Peyer's patch (tissue), 4 donors: ENCODE measurements around the gene AQP9. TPM values are rescaled to one million over a fixed set of nuclear protein-coding genes. Genes with fewer than 3 reads are reported as not detected.

Experiments used
- DNase-seq, 3 donors: peaks; one replicate each; pipeline ENCODE4 v3.0.0-alpha.2; 2017 to 2019
- H3K27ac ChIP-seq, 4 donors: fragments of 200-600 bp; sonication (generic); one replicate each; pipeline ENCODE4 v1.5.1; 2016 to 2019
- H3K27me3 ChIP-seq, 2 donors: fragments of 200-600 bp; sonication (generic); one replicate each; pipeline ENCODE4 v1.5.1; 2019
- H3K36me3 ChIP-seq, 3 donors: fragments of 200-600 bp; sonication (generic); one replicate each; pipeline ENCODE4 v1.5.1; 2016 to 2019
- H3K4me1 ChIP-seq, 4 donors: fragments of 200-600 bp; sonication (generic); one replicate each; pipeline ENCODE4 v1.5.1; 2016 to 2019
- H3K4me3 ChIP-seq, 4 donors: fragments of 200-600 bp; sonication (generic); 1 replicate in 3 of 4; 2 replicates in 1 of 4; pipeline ENCODE4 v1.5.1; 2016 to 2019; ENCODE audit warnings: mild to moderate bottlenecking in 1 of 4
- H3K9me3 ChIP-seq, 4 donors: fragments of 200-600 bp; sonication (generic); one replicate each; pipeline ENCODE4 v1.5.1; 2016 to 2019; ENCODE audit warnings: mild to moderate bottlenecking in 1 of 4
- CTCF ChIP-seq, 6 experiments: fragments of 450-650 bp in 4 of 6; fragments of 200-600 bp in 2 of 6; sonication (generic) in 1 of 6; IDR thresholded peaks; one replicate each; pipeline ENCODE4 v1.5.1; 2017 to 2019; ENCODE audit warnings: antibody characterized with exemption in 6 of 6, mild to moderate bottlenecking in 3 of 6, moderate library complexity in 1 of 6
- POLR2A ChIP-seq, 2 donors: fragments of 450-650 bp; IDR thresholded peaks; one replicate each; pipeline ENCODE4 v1.5.1; 2017; ENCODE audit warnings: antibody characterized with exemption in 2 of 2, mild to moderate bottlenecking in 2 of 2, moderate library complexity in 2 of 2
- total RNA-seq, 4 donors: library from RNA; depleted of rRNA; stranded (reverse); fragments of >200 nt; gene quantifications; one replicate each; pipeline ENCODE4 v1.1.0, GENCODE V29; 2016

The AQP9 gene
- total RNA-seq, 4 donors from 2014 or later = 5.8 TPM; not detected in 3

GRCh38 chr15:58141894-58142293 is 3.7 kb downstream of the AQP9 start:
- Histone ChIP-seq H3K36me3 (no peaks in the 10 kb centered on the region), H3K9me3 (no peaks in the 10 kb centered on the region), H3K4me3 (no peak overlapping the region), H3K4me1 (no peaks in the 10 kb centered on the region), H3K27ac (no peak overlapping the region), H3K27me3 (no peaks in the 10 kb centered on the region)
- DNase-seq = no peak
- TF ChIP-seq CTCF (IDR thresholded peaks at IDR 0.05) (no peak), POLR2A (IDR thresholded peaks at IDR 0.05) (no peak)

- no peak for DNase-seq
- Histone ChIP-seq H3K27ac (no peak overlapping the region), H3K36me3 (no peaks in the 10 kb centered on the region), H3K9me3 (no peaks in the 10 kb centered on the region), H3K4me1 (no peaks in the 10 kb centered on the region), H3K4me3 (no peak overlapping the region), H3K27me3 (no peaks in the 10 kb centered on the region)
- TF ChIP-seq CTCF (IDR thresholded peaks at IDR 0.05) (no peak), POLR2A (IDR thresholded peaks at IDR 0.05) (no peak)
These were observed 4.8 kb downstream of the AQP9 start for GRCh38 chr15:58142827-58143461.

- Histone ChIP-seq H3K27me3 (no peaks in the 10 kb centered on the region), H3K36me3 (no peaks in the 10 kb centered on the region), H3K27ac (no peak overlapping the region), H3K9me3 (no peaks in the 10 kb centered on the region), H3K4me1 (no peaks in the 10 kb centered on the region), H3K4me3 (no peak overlapping the region)
- no peak for TF ChIP-seq CTCF (IDR thresholded peaks at IDR 0.05)
- TF ChIP-seq POLR2A (IDR thresholded peaks at IDR 0.05) = no peak
- no peak for DNase-seq
These were observed 7.4 kb downstream of the AQP9 start for GRCh38 chr15:58145606-58146005.

GRCh38 chr15:58146211-58146610 is 8.0 kb downstream of the AQP9 start:
- H3K9me3 ChIP-seq = no peaks in the 10 kb centered on the region
- TF ChIP-seq CTCF (IDR thresholded peaks at IDR 0.05) = no peak
- TF ChIP-seq POLR2A (IDR thresholded peaks at IDR 0.05) = no peak
- no peaks in the 10 kb centered on the region for H3K4me1 ChIP-seq
- H3K27ac ChIP-seq = no peak overlapping the region
- H3K36me3 ChIP-seq = no peaks in the 10 kb centered on the region
- H3K4me3 ChIP-seq = no peak overlapping the region
- DNase-seq = no peak
- H3K27me3 ChIP-seq = no peaks in the 10 kb centered on the region

- no peaks in the 10 kb centered on the region for H3K27me3 ChIP-seq
- H3K27ac ChIP-seq = no peak overlapping the region
- H3K4me1 ChIP-seq = no peaks in the 10 kb centered on the region
- no peaks in the 10 kb centered on the region for H3K9me3 ChIP-seq
- peak in 1 of 3 donors; percentile 46 for DNase-seq
- H3K36me3 ChIP-seq = no peaks in the 10 kb centered on the region
- no peak for TF ChIP-seq CTCF (IDR thresholded peaks at IDR 0.05)
- TF ChIP-seq POLR2A (IDR thresholded peaks at IDR 0.05) = no peak
- no peak overlapping the region for H3K4me3 ChIP-seq
These were observed 8.6 kb downstream of the AQP9 start for GRCh38 chr15:58146749-58147148.

- H3K4me3 ChIP-seq = no peak overlapping the region
- DNase-seq = no peak
- no peaks in the 10 kb centered on the region for H3K27me3 ChIP-seq
- no peaks in the 10 kb centered on the region for H3K9me3 ChIP-seq
- H3K27ac ChIP-seq = no peak overlapping the region
- H3K36me3 ChIP-seq = no peaks in the 10 kb centered on the region
- H3K4me1 ChIP-seq = no peaks in the 10 kb centered on the region
- no peak for TF ChIP-seq POLR2A (IDR thresholded peaks at IDR 0.05)
- TF ChIP-seq CTCF (IDR thresholded peaks at IDR 0.05) = no peak
These were observed 9.0 kb downstream of the AQP9 start for GRCh38 chr15:58147171-58147611.
